Measurements from ENCODE around the gene TYRO3. TPM values are rescaled to one million over a fixed set of nuclear protein-coding genes. Genes with fewer than 3 reads are reported as not detected.

TYRO3 gene
- total RNA-seq = 10.1 and 12.4 TPM in 2 replicates

DNA sequence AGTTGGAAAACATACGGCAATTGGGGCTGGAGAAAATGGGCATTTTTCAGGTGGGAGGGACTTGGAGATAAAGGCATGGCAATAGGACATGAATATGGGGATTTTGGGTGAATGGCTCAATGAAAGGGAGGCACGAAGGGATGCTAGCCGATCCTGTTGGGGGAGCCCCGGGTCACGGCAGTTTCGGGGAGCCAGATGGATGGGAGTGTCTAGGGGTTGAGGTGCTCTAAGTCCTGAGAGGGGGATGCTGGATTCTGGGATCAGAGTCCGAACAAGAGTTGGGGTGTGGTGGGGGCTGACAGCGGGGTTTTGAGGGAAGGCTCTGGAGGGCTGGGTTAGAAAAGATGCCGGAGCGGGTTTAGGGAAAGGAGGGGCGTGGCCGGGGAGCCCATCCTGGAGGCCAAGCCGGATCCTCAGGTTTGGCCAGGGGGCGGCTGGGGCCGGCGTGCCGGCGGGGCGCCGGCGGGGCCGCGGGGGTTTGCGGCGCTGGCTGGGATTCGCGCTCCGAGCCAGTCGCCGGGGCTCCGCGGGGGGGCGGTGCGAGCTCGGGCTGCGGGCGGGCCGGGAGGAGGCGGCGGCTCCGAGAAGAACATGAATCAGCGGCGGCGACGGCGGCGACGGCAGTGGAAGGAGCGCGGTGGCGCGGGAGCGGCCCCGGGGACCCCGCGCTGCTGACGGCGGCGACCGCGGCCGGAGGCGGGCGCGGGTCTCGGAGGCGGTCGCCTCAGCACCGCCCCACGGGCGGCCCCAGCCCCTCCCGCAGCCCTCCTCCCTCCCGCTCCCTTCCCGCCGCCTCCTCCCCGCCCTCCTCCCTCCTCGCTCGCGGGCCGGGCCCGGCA is at the start of gene TYRO3:
Gene TYRO3, plus strand, starts transcription at position 813 of the 839 bp plus-strand sequence. CDS start 46 bp downstream, outside the sequence.

GRCh38 chr15:41513506-41514227 is 45.3 kb upstream of the TYRO3 start, which contains the start of gene LTK:
TSS of gene LTK (minus strand) at chr15:41513827. CDS start at chr15:41513709, 118 bp downstream.

Other genes with a start within 250 kb of the TYRO3 start
- gene OIP5, start 226.6 kb upstream of the TYRO3 start, total RNA-seq = 1.7 and 8.9 TPM in 2 replicates
- 40.2 and 53.8 TPM in 2 replicates for gene NUSAP1, start 226.3 kb upstream of the TYRO3 start, total RNA-seq
- 26.8 and 41.3 TPM in 2 replicates for gene NDUFAF1, start 156.7 kb upstream of the TYRO3 start, total RNA-seq
- 15.6 and 25.2 TPM in 2 replicates for gene RTF1, start 142.1 kb upstream of the TYRO3 start, total RNA-seq
- 1.4 and 44.2 TPM in 2 replicates for gene ITPKA, start 65.3 kb upstream of the TYRO3 start, total RNA-seq
- 0.13 TPM in 1 of 2 replicates, not detected in the other for gene LTK, start 45.4 kb upstream of the TYRO3 start, total RNA-seq
- 20.6 and 37.2 TPM in 2 replicates for gene RPAP1, start 15.0 kb upstream of the TYRO3 start, total RNA-seq
- gene MGA, start 101.2 kb downstream of the TYRO3 start, total RNA-seq = 12.7 and 14.9 TPM in 2 replicates
- gene MAPKBP1, start 215.3 kb downstream of the TYRO3 start, total RNA-seq = 7.1 and 8.2 TPM in 2 replicates

All from epithelial cell of alveolus of lung (primary cell).